Non-pigmented ciliary epithelial cell (primary cell): ENCODE results near the gene RDH14.

ENCODE experiments used
- DNase-seq: peaks from one replicate; pipeline ENCODE4 v3.0.0-alpha.2; 2010; ENCODE audit warnings: low read depth

RDH14 gene

GRCh38 chr2:18560797-18561085, 288 bp upstream of the RDH14 start:
- no peak for DNase-seq

DNA sequence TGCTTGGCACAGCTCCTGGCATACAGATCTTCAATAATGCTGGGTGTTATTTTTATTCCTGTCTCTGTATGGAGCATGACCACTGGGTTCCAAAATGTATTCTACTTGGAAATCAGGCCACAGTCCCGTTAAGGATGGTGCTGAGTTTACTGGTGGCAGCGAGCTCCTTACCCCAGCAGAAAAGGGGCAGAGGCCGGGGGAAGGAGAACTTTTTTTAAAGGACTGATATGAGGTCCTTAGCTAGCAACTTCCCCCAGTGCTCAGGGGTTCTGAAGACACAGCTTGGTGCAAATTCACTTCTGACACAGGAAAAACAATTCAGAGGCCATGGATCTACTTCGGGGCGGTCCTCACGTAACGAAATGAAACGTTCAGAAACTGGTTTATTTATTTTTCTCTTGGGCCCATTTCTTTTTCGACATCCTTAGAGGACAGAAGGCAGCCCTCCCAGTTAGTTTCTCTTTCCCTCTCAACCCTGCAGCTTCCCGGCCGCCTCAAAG, 872 bp downstream of the RDH14 start:
- DNase-seq = no peak

GRCh38 chr2:18558458-18558857, 2.0 kb downstream of the RDH14 start:
- DNase-seq = no peak

DNA sequence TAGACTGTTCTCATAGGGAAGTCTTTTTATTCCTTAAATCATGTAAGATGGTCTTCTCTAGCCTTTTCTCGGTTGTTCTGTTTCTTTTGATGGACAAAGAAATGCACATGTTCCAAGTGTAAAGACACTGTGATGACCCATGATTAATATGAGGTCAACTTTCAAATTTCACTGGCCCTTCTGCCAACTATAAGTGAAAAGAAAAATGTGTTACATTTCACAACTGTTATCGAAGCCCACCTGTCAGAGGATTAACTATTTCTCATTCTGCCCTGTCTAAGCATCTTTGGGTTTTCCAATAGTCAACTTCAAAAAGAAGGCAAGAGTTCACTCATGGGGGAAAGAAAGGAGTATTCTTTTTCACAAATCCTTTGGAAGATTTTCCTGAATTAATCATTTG, 3.3 kb downstream of the RDH14 start:
- DNase-seq = no peak

DNA sequence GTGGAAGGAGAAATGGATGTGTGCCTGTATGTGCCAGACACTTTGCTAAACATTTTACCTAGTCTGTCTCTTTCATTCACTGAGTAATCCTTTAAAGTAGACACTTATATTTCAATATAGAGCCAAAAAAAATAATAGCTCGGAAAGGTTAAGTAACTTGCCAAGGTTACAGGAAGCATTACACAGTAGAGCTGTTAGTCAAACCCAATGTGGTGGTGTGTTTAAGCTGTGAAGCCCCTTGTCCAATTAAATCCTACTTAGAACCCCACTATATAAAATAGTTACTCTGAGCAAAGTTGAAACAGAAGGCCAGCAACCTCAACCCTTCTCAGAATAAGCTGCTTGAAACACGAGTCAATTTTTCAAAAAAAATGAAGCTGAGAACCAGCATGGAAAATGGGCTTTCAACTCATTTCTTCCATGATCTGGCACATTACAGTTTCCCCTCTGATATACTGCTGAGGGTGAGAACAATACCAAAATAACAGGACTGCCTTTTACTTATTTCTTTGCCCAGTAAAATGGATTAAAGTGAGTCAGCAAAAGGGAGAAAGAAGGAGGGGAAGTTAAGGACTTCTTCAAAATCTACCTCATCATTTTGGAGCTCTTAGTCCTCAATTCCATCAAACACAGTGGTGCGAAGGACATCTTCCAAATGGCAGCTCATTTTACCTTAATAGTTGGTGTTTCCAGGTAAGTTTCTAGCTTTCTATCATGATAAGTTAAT, 7.9 kb downstream of the RDH14 start:
- DNase-seq = no peak

GRCh38 chr2:18551623-18552022, 8.8 kb downstream of the RDH14 start:
- DNase-seq = no peak

DNA sequence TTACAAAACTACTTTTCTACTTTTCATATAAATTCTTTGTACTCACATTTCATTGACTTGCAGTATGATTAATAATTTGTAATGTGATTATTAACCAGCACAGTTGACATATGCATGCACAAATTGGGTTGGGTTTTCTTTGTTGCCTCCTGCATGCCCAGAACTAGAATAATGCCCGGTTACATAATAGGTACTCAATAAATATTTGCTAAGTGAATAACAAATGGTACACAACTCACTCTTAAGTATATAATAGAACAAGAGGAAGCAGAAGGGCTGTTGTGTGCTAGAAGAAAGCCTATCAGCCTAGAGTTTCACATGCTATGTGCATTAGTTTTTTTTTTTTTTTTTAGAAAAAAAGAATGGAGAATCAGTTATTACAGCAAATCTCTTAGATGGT, 9.3 kb downstream of the RDH14 start:
- no peak for DNase-seq

DNA sequence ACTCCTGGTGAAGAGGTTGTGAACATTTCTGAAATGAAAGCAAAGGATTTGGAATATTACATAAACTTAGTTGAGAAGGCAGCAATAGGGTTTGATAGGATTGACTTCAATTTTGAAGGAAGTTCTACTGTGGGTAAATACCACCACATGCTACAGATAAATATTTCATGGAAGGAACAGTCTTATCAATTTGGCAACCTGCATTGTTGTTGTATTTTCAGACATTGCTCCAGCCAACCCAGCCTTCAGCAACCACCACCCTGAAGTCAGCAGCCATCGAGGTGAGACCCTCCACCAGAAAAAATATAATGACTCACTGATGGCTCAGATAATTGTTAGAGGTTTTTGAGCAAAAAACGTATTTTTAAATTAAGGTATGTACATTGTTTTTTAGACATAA, 10.0 kb downstream of the RDH14 start:
- DNase-seq = no peak

GRCh38 chr2:18549083-18549482, 11.4 kb downstream of the RDH14 start:
- DNase-seq = no peak

GRCh38 chr2:18548621-18549020, 11.8 kb downstream of the RDH14 start:
- DNase-seq = no peak

DNA sequence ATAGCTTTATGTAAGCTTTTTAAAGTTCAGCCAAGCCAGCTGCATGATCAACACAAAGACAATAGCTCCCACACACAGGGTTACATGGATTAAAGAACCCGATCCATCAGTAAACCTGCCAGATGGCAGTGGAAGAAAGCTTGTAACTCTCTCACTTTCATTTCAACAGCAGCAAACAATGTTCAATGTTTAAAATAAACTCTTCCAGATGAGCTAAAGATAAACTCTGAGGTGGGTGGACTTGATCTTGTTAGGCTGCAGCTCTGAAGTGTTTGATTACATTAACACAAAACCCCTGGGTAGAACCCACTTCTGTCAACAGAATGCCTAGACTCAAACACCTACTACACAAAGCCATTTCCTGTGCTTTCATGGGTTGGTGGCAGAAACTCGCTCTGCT, 13.9 kb downstream of the RDH14 start:
- DNase-seq = no peak

- DNase-seq = no peak
Observed at GRCh38 chr2:18545384-18545783, 15.1 kb downstream of the RDH14 start.

DNA sequence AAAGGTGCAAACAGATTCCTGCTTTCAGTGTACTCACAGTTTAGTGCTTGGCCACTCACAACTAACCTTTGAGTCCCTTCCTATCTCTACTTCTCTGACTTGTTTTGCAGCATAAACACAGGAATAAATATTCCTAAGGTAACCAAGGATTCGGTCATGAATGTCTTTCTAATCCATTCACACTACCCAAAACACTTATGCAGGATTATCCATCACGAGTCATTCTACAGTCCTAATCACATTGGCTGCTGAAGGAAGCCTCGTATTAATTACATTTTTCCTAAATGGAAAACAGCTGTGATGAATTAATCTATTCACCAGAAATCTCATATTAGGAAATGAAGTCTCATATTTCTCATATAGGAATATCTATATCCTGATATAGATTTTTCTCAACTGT, 16.3 kb downstream of the RDH14 start:
- DNase-seq = no peak

- no peak for DNase-seq
Observed at GRCh38 chr2:18540872-18541271, 19.6 kb downstream of the RDH14 start.

GRCh38 chr2:18536697-18537096, 23.8 kb downstream of the RDH14 start:
- DNase-seq = no peak

GRCh38 chr2:18536100-18536499, 24.4 kb downstream of the RDH14 start:
- DNase-seq = no peak

GRCh38 chr2:18531194-18531593, 29.3 kb downstream of the RDH14 start:
- DNase-seq = no peak

GRCh38 chr2:18527822-18528221, 32.6 kb downstream of the RDH14 start:
- no peak for DNase-seq

GRCh38 chr2:18527326-18527725, 33.1 kb downstream of the RDH14 start:
- no peak for DNase-seq

- no peak for DNase-seq
Observed at GRCh38 chr2:18526429-18526828, 34.0 kb downstream of the RDH14 start.

DNA sequence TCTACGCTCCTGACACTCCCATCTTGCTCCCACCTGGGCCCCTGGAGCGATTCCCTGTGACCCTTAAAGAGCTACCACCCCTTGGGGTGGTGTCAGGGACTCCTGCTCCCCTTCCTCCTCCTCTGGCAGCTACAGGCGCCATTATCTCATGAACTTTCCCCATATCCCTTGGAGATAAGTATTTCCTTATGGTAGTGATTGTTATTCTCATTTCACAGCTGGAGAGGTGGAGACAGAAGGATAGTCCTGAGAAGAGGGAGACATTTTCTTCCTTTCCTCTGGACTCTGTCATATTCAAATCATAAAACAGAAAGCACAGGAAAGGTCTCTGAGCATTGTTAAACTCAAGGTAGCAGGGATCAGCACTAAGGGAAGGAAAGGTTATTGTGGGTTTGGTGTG, 34.6 kb downstream of the RDH14 start:
- no peak for DNase-seq

DNA sequence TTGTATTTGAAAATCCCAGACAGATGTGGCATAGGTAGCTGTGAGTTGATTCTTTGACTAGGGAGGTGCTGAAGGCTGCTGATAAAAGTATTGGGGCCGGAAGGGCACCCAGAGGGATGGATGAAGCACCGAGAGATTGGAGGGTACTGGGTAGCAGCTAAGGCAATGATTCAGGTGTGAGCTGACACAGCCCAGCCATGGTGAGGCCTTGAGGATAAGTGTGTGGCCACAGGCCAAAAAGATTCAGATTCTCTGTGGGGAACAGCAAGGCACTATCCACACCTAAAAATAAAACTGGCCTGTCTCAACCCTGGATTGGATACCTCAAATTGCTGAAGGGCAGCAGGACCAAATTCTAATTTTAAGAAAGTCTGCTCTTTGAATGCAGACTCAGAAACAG, 35.2 kb downstream of the RDH14 start:
- no peak for DNase-seq

GRCh38 chr2:18522484-18523146, 37.8 kb downstream of the RDH14 start:
- DNase-seq = no peak
